Karpas-422 (cell line): ENCODE measurements around the gene SFTA2. TPM values are rescaled to one million over a fixed set of nuclear protein-coding genes. Genes with fewer than 3 reads are reported as not detected.
A peak's percentile ranks its signal among the peaks of the same experiment; 100 is the strongest.
"Not testable (repeated sequence)": the region's sequence is repeated elsewhere in the genome, so short reads cannot be mapped to it uniquely, and the experiment has no call there.

ENCODE experiments used
- DNase-seq: peaks from one replicate; pipeline ENCODE4 v3.0.0-alpha.2; 2015
- H2AFZ ChIP-seq: fragments of 200-600 bp; sonication (generic); 2 replicates; pipeline ENCODE4 v1.6.1; 2014; ENCODE audit warnings: antibody characterized with exemption, low read length, mixed read lengths
- H3K27ac ChIP-seq: fragments of 200-600 bp; sonication (generic); 2 replicates; pipeline ENCODE4 v1.5.1; 2014; ENCODE audit warnings: mild to moderate bottlenecking, low read length, moderate library complexity
- H3K27me3 ChIP-seq: fragments of 200-600 bp; sonication (generic); 2 replicates; pipeline ENCODE4 v1.6.1; 2014; ENCODE audit warnings: low read length, mixed read lengths
- H3K36me3 ChIP-seq: fragments of 200-600 bp; sonication (generic); 2 replicates; pipeline ENCODE4 v1.6.1; 2014; ENCODE audit warnings: low read length, mixed read lengths; ENCODE audit not compliant: insufficient read depth
- H3K4me1 ChIP-seq: fragments of 200-600 bp; sonication (generic); 2 replicates; pipeline ENCODE4 v1.6.1; 2014; ENCODE audit warnings: mild to moderate bottlenecking, low read length, mixed read lengths
- H3K4me2 ChIP-seq: fragments of 200-600 bp; sonication (generic); 2 replicates; pipeline ENCODE4 v1.6.1; 2014; ENCODE audit warnings: low read length, low read depth, mild to moderate bottlenecking; ENCODE audit not compliant: poor library complexity, severe bottlenecking
- H3K4me3 ChIP-seq: fragments of 200-600 bp; sonication (generic); 2 replicates; pipeline ENCODE4 v1.5.1; 2014; ENCODE audit warnings: mild to moderate bottlenecking, antibody characterized with exemption, low read length, mixed read lengths
- H3K79me2 ChIP-seq: fragments of 200-600 bp; sonication (generic); 2 replicates; pipeline ENCODE4 v1.6.1; 2014; ENCODE audit warnings: mild to moderate bottlenecking, low read length, mixed read lengths
- H3K9ac ChIP-seq: fragments of 200-600 bp; sonication (generic); 2 replicates; pipeline ENCODE4 v1.6.0; 2014; ENCODE audit warnings: low read length
- H3K9me2 ChIP-seq: fragments of 200-600 bp; sonication (generic), shearing (Covaris generic); replicated peaks from 2 replicates; pipeline ENCODE4 v1.6.0; 2014; ENCODE audit warnings: mild to moderate bottlenecking, low read length, moderate library complexity; ENCODE audit not compliant: insufficient read depth
- H3K9me3 ChIP-seq: fragments of 300-700, 200-600 bp; sonication (generic); 2 replicates; pipeline ENCODE4 v1.6.1; 2014; ENCODE audit warnings: low read length, mixed read lengths
- H4K20me1 ChIP-seq: fragments of 200-600 bp; sonication (generic); 2 replicates; pipeline ENCODE4 v1.6.1; 2014; ENCODE audit warnings: mild to moderate bottlenecking, antibody characterized with exemption, low read length, low read depth; ENCODE audit not compliant: insufficient read depth
- total RNA-seq: library from RNA; depleted of rRNA; stranded (reverse); fragments of >200 nt; shearing (Covaris generic); gene quantifications from 2 replicates; pipeline ENCODE4 v1.2.3, GENCODE V29; 2014; ENCODE audit warnings: low replicate concordance

Gene SFTA2
- total RNA-seq, 1 experiment from 2014 or later = not detected

DNA sequence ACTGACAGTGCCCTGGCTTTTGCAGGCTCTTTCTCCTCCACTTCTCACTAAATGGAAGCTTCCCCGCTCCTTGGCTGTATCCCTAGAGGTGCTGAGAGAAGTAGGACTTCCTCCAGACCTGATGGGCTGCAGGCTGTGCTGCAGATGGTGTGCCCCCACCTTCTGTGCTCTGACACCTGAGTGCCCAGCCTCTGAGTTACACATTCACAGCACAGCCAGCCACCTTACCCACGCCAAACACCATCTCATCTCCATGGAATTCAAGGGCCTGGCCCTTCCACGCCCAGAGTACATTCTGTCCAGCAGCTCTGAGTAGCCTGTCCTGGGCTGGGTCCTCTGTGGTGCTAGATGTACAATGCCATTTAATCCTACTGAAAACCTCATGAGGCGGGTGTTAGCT is 5.3 kb downstream of the SFTA2 start:
- H3K36me3 ChIP-seq = peaks cover 12% of the 10 kb centered on the region
- no peak overlapping the region for H3K27ac ChIP-seq
- H3K9me2 ChIP-seq = no peaks in the 10 kb centered on the region
- no peak overlapping the region for H3K9ac ChIP-seq
- H3K9me3 ChIP-seq = no peaks in the 10 kb centered on the region
- H3K4me2 ChIP-seq = no peak overlapping the region
- H3K4me3 ChIP-seq = no peak overlapping the region
- 0 out of 2 replicates have a peak, but pooled peaks cover 3% of the 10 kb centered on the region for H4K20me1 ChIP-seq
- peaks cover 9% of the 10 kb centered on the region for H3K4me1 ChIP-seq
- no peak for DNase-seq
- no peak overlapping the region for H2AFZ ChIP-seq
- H3K27me3 ChIP-seq = no peaks in the 10 kb centered on the region
- no peaks in the 10 kb centered on the region for H3K79me2 ChIP-seq

DNA sequence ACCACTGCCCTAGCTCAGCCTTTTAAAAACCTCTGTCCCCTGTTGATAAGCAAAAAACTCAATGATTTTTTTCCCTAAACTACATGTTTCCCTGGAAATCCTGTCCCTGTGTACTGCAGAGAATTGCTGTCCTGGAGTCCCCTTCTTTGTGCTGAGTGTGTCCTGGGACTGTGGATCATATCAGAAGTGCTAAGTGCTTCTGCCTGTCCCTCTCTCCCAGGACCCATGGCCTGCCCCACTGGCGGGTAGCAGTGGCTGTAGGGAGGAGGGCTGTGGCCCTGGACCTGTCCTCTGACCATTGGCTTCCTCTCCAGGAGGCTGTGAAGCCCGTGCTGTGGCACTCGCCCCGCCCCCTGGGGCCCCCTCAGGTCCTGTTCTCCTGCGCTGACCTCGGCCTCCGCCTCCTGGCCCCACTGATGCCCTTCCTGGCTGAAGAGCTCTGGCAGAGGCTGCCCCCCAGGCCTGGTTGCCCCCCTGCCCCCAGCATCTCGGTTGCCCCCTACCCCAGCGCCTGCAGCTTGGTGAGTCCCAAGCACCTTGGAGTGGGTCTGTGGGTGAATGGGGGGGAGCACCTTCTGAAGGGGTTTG is 7.8 kb downstream of the SFTA2 start:
- not testable (repeated sequence) for H2AFZ ChIP-seq, H3K79me2 ChIP-seq, H3K27me3 ChIP-seq, H3K9me2 ChIP-seq, H3K27ac ChIP-seq, H3K9me3 ChIP-seq, H3K4me3 ChIP-seq, DNase-seq, H4K20me1 ChIP-seq, H3K9ac ChIP-seq, H3K4me2 ChIP-seq
- H3K36me3 ChIP-seq = peaks cover 19% of the 10 kb centered on the region
- peaks cover 12% of the 10 kb centered on the region for H3K4me1 ChIP-seq

DNA sequence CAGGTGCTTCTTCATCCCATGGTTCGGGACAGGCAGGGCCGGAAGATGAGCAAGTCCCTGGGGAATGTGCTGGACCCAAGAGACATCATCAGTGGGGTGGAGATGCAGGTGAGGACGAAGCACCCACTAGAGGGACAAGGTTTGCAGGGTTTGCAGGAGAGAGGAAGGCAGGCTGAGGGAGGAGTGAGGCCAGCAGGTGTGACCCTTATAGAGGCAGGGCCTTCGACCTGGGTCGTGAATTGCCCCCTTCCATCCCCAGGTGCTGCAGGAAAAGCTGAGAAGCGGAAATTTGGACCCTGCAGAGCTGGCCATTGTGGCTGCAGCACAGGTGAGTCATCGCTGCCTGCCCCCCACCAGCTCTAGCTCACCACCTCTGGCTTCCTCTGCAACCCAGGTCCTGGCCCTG is 9.5 kb downstream of the SFTA2 start:
- H3K4me2 ChIP-seq = no peak overlapping the region
- no peak overlapping the region for H2AFZ ChIP-seq
- peak; percentile 57 for DNase-seq
- H3K9me3 ChIP-seq = no peaks in the 10 kb centered on the region
- H4K20me1 ChIP-seq = 0 out of 2 replicates have a peak, but pooled peaks cover 3% of the 10 kb centered on the region
- peaks cover 12% of the 10 kb centered on the region for H3K4me1 ChIP-seq
- H3K36me3 ChIP-seq = peaks cover 22% of the 10 kb centered on the region
- no peaks in the 10 kb centered on the region for H3K79me2 ChIP-seq
- no peak overlapping the region for H3K27ac ChIP-seq
- no peaks in the 10 kb centered on the region for H3K27me3 ChIP-seq
- no peak overlapping the region for H3K4me3 ChIP-seq
- no peak overlapping the region for H3K9ac ChIP-seq
- H3K9me2 ChIP-seq = no peaks in the 10 kb centered on the region

DNA sequence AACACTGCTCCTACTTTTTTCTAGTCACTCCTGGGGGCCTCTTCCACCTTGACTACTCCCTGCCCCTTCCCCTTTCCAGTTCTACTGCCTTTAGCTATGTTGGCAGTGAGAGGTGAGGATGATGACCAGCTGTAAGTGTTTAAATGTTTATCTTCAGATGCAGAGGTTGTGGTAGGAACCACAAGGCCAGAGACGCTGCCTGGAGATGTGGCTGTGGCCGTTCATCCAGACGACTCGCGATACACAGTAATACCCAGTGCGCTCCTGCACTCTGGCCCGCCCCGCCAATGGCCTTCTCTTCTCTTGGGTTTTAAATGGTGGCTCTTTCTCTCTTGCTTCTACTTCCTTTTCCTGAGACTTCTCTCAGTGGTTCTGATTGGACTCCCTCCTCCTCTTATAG is 13.3 kb downstream of the SFTA2 start:
- H3K4me2 ChIP-seq = no peak overlapping the region
- 0 out of 2 replicates have a peak, but pooled peaks cover 3% of the 10 kb centered on the region for H4K20me1 ChIP-seq
- H3K9me3 ChIP-seq = no peaks in the 10 kb centered on the region
- no peak overlapping the region for H2AFZ ChIP-seq
- no peak overlapping the region for H3K9ac ChIP-seq
- H3K36me3 ChIP-seq = peaks cover 20% of the 10 kb centered on the region
- no peaks in the 10 kb centered on the region for H3K9me2 ChIP-seq
- peaks cover 25% of the 10 kb centered on the region for H3K79me2 ChIP-seq
- DNase-seq = no peak
- H3K27ac ChIP-seq = no peak overlapping the region
- H3K4me3 ChIP-seq = no peak overlapping the region
- no peaks in the 10 kb centered on the region for H3K27me3 ChIP-seq
- peaks cover 29% of the 10 kb centered on the region for H3K4me1 ChIP-seq

DNA sequence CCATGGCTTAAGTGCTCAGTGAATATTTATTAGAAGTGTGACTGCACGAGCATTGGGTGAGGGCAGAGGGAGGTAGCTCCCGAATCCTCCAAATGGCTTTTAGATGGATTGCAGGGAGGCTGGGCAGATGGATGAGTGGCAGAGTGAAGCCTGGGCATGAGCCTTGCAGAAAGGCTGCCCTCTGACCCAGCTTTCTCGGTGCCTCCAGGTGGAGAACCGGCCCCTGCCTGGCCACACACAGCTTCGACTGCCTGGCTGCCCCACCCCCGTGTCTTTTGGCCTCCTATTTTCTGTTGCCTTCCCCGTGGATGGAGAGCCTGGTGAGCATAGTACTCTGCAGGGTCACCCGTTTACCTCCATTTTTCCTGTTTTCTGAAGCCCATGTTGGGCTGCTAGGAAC is 14.5 kb downstream of the SFTA2 start:
- H3K4me1 ChIP-seq = peaks cover 34% of the 10 kb centered on the region
- no peak for DNase-seq
- H3K79me2 ChIP-seq = peaks cover 25% of the 10 kb centered on the region
- H4K20me1 ChIP-seq = no peaks in the 10 kb centered on the region
- no peak overlapping the region for H3K9ac ChIP-seq
- no peak overlapping the region for H2AFZ ChIP-seq
- H3K9me2 ChIP-seq = no peaks in the 10 kb centered on the region
- H3K27me3 ChIP-seq = no peaks in the 10 kb centered on the region
- no peaks in the 10 kb centered on the region for H3K9me3 ChIP-seq
- no peak overlapping the region for H3K4me3 ChIP-seq
- H3K27ac ChIP-seq = no peak overlapping the region
- H3K36me3 ChIP-seq = peaks cover 20% of the 10 kb centered on the region; the same call in 1 of the 2 replicates
- no peak overlapping the region for H3K4me2 ChIP-seq

DNA sequence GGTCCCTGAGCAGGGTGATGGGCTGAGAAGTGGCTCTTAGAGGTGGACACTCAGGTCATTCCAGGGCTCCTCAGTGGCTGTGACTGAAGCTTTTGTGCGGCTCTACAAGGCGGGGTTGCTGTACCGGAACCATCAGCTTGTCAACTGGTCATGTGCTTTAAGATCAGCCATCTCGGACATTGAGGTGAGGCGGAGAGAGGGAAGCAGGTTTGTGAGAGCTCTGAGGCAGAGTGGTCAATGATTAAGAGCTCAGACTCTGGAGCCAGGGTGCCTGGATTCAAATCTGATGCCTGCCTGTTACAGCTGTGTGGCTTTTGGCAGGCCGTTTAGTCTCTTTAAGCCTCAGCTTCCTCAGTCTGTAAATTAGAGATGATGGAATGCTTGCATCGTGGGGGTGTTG is 14.9 kb downstream of the SFTA2 start:
- H3K9ac ChIP-seq = no peak overlapping the region
- no peak overlapping the region for H2AFZ ChIP-seq
- no peaks in the 10 kb centered on the region for H3K27me3 ChIP-seq
- peaks cover 25% of the 10 kb centered on the region for H3K79me2 ChIP-seq
- no peaks in the 10 kb centered on the region for H3K9me3 ChIP-seq
- H3K4me1 ChIP-seq = peaks cover 29% of the 10 kb centered on the region
- no peak overlapping the region for H3K4me3 ChIP-seq
- H4K20me1 ChIP-seq = no peaks in the 10 kb centered on the region
- H3K27ac ChIP-seq = no peak overlapping the region
- H3K9me2 ChIP-seq = no peaks in the 10 kb centered on the region
- peaks cover 20% of the 10 kb centered on the region; the same call in 1 of the 2 replicates for H3K36me3 ChIP-seq
- DNase-seq = no peak
- no peak overlapping the region for H3K4me2 ChIP-seq

DNA sequence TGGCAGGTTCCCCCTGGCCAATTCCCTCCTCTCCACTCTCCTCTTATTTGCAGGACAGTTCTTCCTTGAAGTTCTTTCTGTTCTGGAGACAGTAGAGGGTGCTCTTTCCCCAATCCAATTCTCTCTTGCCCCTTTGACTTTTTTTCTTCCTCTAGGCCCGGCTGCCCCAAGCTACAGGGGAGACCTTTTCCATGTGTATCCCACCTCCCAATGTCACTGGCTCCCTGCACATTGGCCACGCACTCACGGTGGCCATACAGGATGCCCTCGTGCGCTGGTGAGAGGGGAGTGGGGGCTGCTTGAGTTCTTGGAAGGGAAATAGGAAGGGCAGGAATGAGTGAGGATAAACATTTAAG is 16.4 kb downstream of the SFTA2 start:
- H4K20me1 ChIP-seq = no peaks in the 10 kb centered on the region
- H3K36me3 ChIP-seq = peaks cover 16% of the 10 kb centered on the region; the same call in 1 of the 2 replicates

DNA sequence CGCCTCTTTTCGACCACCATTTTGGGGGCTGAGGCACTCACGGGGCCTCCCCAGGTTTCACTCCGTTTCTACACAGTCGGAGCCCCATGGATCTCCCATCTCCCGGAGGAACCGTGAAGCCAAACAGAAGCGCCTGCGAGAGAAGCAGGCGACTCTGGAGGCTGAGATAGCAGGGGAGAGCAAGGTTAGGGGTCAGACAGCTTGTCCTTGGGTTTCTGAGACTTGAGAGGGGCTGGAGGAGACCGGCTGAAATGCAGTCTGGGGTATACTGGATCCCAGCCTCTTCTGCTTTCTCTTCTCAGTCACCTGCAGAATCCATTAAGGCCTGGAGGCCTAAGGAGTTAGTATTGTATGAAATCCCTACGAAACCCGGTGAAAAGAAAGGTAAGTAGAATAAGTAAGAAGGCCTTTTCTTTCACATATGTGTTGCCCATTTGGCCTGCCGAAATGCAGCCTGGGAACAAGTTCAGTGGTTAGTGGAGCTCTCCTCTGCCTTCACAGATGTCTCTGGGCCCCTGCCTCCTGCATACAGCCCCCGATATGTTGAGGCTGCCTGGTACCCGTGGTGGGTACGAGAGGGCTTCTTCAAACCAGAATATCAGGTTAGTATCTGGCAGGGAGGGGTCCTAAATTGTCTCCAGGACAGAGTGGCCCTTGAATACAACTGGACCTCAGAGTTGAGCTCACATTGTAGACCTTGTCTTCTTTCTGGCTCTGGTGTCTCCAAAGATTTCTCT is 16.9 kb downstream of the SFTA2 start:
- H3K9me3 ChIP-seq = no peaks in the 10 kb centered on the region
- peak; percentile 64 for DNase-seq
- peaks cover 25% of the 10 kb centered on the region for H3K79me2 ChIP-seq
- peaks cover 22% of the 10 kb centered on the region for H3K4me1 ChIP-seq
- peak overlapping the region; percentile 81 for H3K4me3 ChIP-seq
- H3K4me2 ChIP-seq = peak overlapping the region; percentile 97
- H3K9ac ChIP-seq = peak overlapping the region; percentile 90
- H4K20me1 ChIP-seq = no peaks in the 10 kb centered on the region
- no peaks in the 10 kb centered on the region for H3K9me2 ChIP-seq
- peak overlapping the region; percentile 5; the same call in 1 of the 2 replicates for H2AFZ ChIP-seq
- H3K36me3 ChIP-seq = peaks cover 16% of the 10 kb centered on the region; the same call in 1 of the 2 replicates
- no peaks in the 10 kb centered on the region for H3K27me3 ChIP-seq
- peak overlapping the region; percentile 58 for H3K27ac ChIP-seq

More for the DNA sequence above, 16.4 kb downstream of the SFTA2 start:
- Histone ChIP-seq H2AFZ (no peak overlapping the region), H3K27me3 (no peaks in the 10 kb centered on the region), H3K9ac (peak overlapping the region; percentile 90), H3K4me1 (peaks cover 22% of the 10 kb centered on the region), H3K79me2 (peaks cover 25% of the 10 kb centered on the region), H3K4me3 (peak overlapping the region; percentile 81), H3K9me3 (no peaks in the 10 kb centered on the region), H3K9me2 (no peaks in the 10 kb centered on the region), H3K4me2 (peak overlapping the region; percentile 97), H3K27ac (no peak overlapping the region)
- peak; percentile 72 for DNase-seq
